PFSK-1 (cell line): ENCODE measurements around the gene PNKD.

Experiments
- POLR2AphosphoS5 ChIP-seq: IDR thresholded peaks from 2 replicates; pipeline ENCODE4 v1.6.1; 2012; ENCODE audit warnings: low read depth, mild to moderate bottlenecking, control low read depth, low read length, moderate library complexity
- SIN3A ChIP-seq: IDR thresholded peaks from 2 replicates; pipeline ENCODE4 v1.6.1; 2012; ENCODE audit warnings: mild to moderate bottlenecking, low read length, moderate library complexity, borderline replicate concordance; ENCODE audit not compliant: insufficient read depth
- TF ChIP-seq, protein P1 (sequence below), 2 experiments: IDR thresholded peaks; 2 replicates each; pipeline versions ENCODE4 v1.6.1 to v1.8.0; 2011 to 2012; ENCODE audit warnings: low read depth in 2 of 2, low read length in 2 of 2, control low read depth in 1 of 2, inconsistent platforms in 1 of 2, mild to moderate bottlenecking in 1 of 2, moderate library complexity in 1 of 2; ENCODE audit not compliant: insufficient read depth in 1 of 2

DNA sequence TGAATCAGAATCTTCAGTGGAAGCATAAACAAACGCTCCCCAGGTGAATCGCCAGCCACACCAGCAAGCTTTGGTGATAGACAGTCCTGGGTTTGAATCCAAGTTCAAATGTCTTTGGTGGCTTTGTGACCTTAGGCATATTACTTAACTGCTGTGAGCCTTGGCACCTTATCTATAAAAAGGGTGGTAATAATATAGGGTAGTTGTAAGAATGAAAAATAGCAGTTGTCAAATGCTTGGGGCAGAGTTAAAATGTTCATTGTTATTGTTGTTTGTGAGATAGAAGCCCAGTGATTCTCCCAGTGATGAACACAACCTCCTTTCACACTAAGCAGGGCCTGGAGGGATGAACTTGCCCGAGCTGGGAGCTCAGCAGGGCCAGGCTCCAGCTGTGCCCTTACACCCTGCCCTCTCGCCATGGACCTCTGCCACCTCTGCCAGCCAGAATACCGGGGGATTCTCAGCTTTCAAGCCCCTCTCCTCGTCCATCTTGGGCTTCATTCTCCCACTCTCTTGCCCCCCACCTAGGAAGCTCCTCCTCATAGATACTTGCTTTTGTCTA is 28.1 kb downstream of the PNKD start:
- TF ChIP-seq POLR2AphosphoS5: no peak
- TF ChIP-seq, protein P1, sequence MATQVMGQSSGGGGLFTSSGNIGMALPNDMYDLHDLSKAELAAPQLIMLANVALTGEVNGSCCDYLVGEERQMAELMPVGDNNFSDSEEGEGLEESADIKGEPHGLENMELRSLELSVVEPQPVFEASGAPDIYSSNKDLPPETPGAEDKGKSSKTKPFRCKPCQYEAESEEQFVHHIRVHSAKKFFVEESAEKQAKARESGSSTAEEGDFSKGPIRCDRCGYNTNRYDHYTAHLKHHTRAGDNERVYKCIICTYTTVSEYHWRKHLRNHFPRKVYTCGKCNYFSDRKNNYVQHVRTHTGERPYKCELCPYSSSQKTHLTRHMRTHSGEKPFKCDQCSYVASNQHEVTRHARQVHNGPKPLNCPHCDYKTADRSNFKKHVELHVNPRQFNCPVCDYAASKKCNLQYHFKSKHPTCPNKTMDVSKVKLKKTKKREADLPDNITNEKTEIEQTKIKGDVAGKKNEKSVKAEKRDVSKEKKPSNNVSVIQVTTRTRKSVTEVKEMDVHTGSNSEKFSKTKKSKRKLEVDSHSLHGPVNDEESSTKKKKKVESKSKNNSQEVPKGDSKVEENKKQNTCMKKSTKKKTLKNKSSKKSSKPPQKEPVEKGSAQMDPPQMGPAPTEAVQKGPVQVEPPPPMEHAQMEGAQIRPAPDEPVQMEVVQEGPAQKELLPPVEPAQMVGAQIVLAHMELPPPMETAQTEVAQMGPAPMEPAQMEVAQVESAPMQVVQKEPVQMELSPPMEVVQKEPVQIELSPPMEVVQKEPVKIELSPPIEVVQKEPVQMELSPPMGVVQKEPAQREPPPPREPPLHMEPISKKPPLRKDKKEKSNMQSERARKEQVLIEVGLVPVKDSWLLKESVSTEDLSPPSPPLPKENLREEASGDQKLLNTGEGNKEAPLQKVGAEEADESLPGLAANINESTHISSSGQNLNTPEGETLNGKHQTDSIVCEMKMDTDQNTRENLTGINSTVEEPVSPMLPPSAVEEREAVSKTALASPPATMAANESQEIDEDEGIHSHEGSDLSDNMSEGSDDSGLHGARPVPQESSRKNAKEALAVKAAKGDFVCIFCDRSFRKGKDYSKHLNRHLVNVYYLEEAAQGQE (IDR thresholded peaks at IDR 0.05; ENCODE audit: insufficient read depth in 1 of 2, low read depth in 2 of 2, low read length in 2 of 2): no peak
- TF ChIP-seq SIN3A: no peak
